ENCODE data around the gene CPM.

Gene CPM

GRCh38 chr12:68806488-68807237, 126.3 kb downstream of the CPM start:
- Histone ChIP-seq H3K27me3 (ENCODE audit: insufficient read depth, poor library complexity, severe bottlenecking) (no peaks in the 10 kb centered on the region), H3K4me3 (replicated peaks; ENCODE audit: insufficient read depth, low read length) (no peak overlapping the region), H3K27ac (replicated peaks) (peak overlapping the region; percentile 93)
- DNase-seq (ENCODE audit: low read depth in 1 of 2, low spot score in 1 of 2): no peak
- TF ChIP-seq SPI1 (IDR thresholded peaks at IDR 0.05; ENCODE audit: borderline replicate concordance, low read depth) (no peak), POLR2AphosphoS5 (IDR thresholded peaks at IDR 0.05; ENCODE audit: low read depth) (no peak), REST (IDR thresholded peaks at IDR 0.05; ENCODE audit: insufficient replicate concordance, low read depth) (no peak), GABPA (IDR thresholded peaks at IDR 0.05; ENCODE audit: low read depth) (no peak), CTCF (IDR thresholded peaks at IDR 0.05; ENCODE audit: insufficient read depth, low read length) (no peak)

- H3K4me3 ChIP-seq (replicated peaks; ENCODE audit: insufficient read depth, low read length): no peak overlapping the region
- no peak overlapping the region for H3K27ac ChIP-seq (replicated peaks)
These were observed 127.3 kb downstream of the CPM start for GRCh38 chr12:68805592-68806120.

More at GRCh38 chr12:68805592-68806120, 127.3 kb downstream of the CPM start:
- TF ChIP-seq REST (IDR thresholded peaks at IDR 0.05; ENCODE audit: insufficient replicate concordance, low read depth) (no peak), SPI1 (IDR thresholded peaks at IDR 0.05; ENCODE audit: borderline replicate concordance, low read depth) (no peak), CTCF (IDR thresholded peaks at IDR 0.05; ENCODE audit: insufficient read depth, low read length) (no peak), GABPA (IDR thresholded peaks at IDR 0.05; ENCODE audit: low read depth) (no peak), POLR2AphosphoS5 (IDR thresholded peaks at IDR 0.05; ENCODE audit: low read depth) (no peak)
- no peaks in the 10 kb centered on the region for H3K27me3 ChIP-seq (ENCODE audit: insufficient read depth, poor library complexity, severe bottlenecking)
- DNase-seq (ENCODE audit: low read depth in 1 of 2, low spot score in 1 of 2): no peak

Measured in HL-60 (cell line).